Small intestine (tissue), 7 donors: ENCODE results near the gene MPZL1. TPM values are rescaled to one million over a fixed set of nuclear protein-coding genes. Genes with fewer than 3 reads are reported as not detected.

Experiments used
- DNase-seq, 2 donors: peaks; one replicate each; pipeline versions ENCODE4 v3.0.0 to v3.0.0-alpha.2; 2013
- FAIRE-seq: peaks from 2 replicates; lab custom pipeline; 2012; peaks lifted over from hg19 to GRCh38; lab: Jason Lieb, UNC
- H3K27ac ChIP-seq, 3 donors: one replicate each; pipeline ENCODE4 v1.5.1; 2013; ENCODE audit warnings: low read length in 2 of 3, mild to moderate bottlenecking in 2 of 3, control low read depth in 1 of 3, inconsistent platforms in 1 of 3, low read depth in 1 of 3, moderate library complexity in 1 of 3
- H3K27me3 ChIP-seq, 3 donors: one replicate each; pipeline ENCODE4 v1.6.1; 2013; ENCODE audit warnings: low read length in 3 of 3, inconsistent platforms in 1 of 3; ENCODE audit not compliant: control insufficient read depth in 3 of 3, insufficient read depth in 3 of 3
- H3K36me3 ChIP-seq, 3 donors: one replicate each; pipeline ENCODE4 v1.6.1; 2013; ENCODE audit warnings: low read length in 3 of 3, inconsistent platforms in 1 of 3, low read depth in 1 of 3, mild to moderate bottlenecking in 1 of 3, moderate library complexity in 1 of 3; ENCODE audit not compliant: control insufficient read depth in 3 of 3, insufficient read depth in 2 of 3
- H3K4me1 ChIP-seq, 3 donors: one replicate each; pipeline ENCODE4 v1.6.1; 2013; ENCODE audit warnings: low read length in 2 of 3, inconsistent platforms in 1 of 3, low read depth in 1 of 3, mild to moderate bottlenecking in 1 of 3, moderate library complexity in 1 of 3; ENCODE audit not compliant: control insufficient read depth in 3 of 3, insufficient read depth in 2 of 3
- H3K4me3 ChIP-seq, 3 donors: one replicate each; pipeline ENCODE4 v1.5.1; 2013; ENCODE audit warnings: low read length in 3 of 3, control low read depth in 1 of 3, inconsistent platforms in 1 of 3, low read depth in 1 of 3, mild to moderate bottlenecking in 1 of 3, moderate library complexity in 1 of 3
- H3K9me3 ChIP-seq, 2 donors: one replicate each; pipeline ENCODE4 v1.6.1; 2013; ENCODE audit warnings: low read depth in 1 of 2, low read length in 1 of 2; ENCODE audit not compliant: control insufficient read depth in 2 of 2, insufficient read depth in 1 of 2
- WGBS, 3 donors: extraction: QIAGEN DNeasy Blood & Tissue Kit; methylation state at CpG; one replicate each; pipeline ENCODE4 v1.1.7; 2013; 5-methylcytosine and 5-hydroxymethylcytosine counted together
- polyA plus RNA-seq, 4 donors: library from polyadenylated mRNA; stranded (reverse) in 3 of 4; unstranded in 1 of 4; fragments of 200-250 nt in 3 of 4; fragments of 120-200 nt in 1 of 4; gene quantifications; one replicate each; pipeline versions ENCODE4 v1.2.1 to v1.2.3, GENCODE V29; 2013
- donor health status: healthy with polysubstance abuse.
- donor health status: control.
- donor health status: control.
- donor health status: Bipolar disorder and iron deficiency.
- donor health status: healthy.

Gene MPZL1
- polyA plus RNA-seq, 4 donors, result 8.1 to 107 (median 31.4) TPM

- DNase-seq, result no peak
- H3K4me1 ChIP-seq, result no peaks in the 10 kb centered on the region
- no peaks in the 10 kb centered on the region for H3K9me3 ChIP-seq
- no peaks in the 10 kb centered on the region for H3K36me3 ChIP-seq
- no peak overlapping the region for H3K4me3 ChIP-seq
- no peak overlapping the region for H3K27ac ChIP-seq
- FAIRE-seq, result no peak
- no peaks in the 10 kb centered on the region for H3K27me3 ChIP-seq
- 41 to 90% (median 64%) methylated on average over 2 of the region's 2 CpGs for WGBS, 3 donors
These were observed 115.5 kb downstream of the MPZL1 start for GRCh38 chr1:167837326-167837725.

- H3K27me3 ChIP-seq, result no peaks in the 10 kb centered on the region
- H3K4me1 ChIP-seq, result no peaks in the 10 kb centered on the region
- WGBS, 3 donors, result 86 to 96% (median 90%) methylated on average over 2 of the region's 2 CpGs
- no peak for DNase-seq
- no peak overlapping the region for H3K27ac ChIP-seq
- H3K4me3 ChIP-seq, result no peak overlapping the region
- FAIRE-seq, result no peak
- H3K9me3 ChIP-seq, result no peaks in the 10 kb centered on the region
- H3K36me3 ChIP-seq, result no peaks in the 10 kb centered on the region
These were observed 117.2 kb downstream of the MPZL1 start for GRCh38 chr1:167839009-167839408.

Other genes with a start within 250 kb of the MPZL1 start
- 1 to 10 TPM in 3 of 4 donors, under 1 TPM in 1; 0.45 to 5.0 (median 3.2) TPM for gene CD247, start 203.5 kb upstream of the MPZL1 start, polyA plus RNA-seq
- gene CREG1, start 168.2 kb upstream of the MPZL1 start, polyA plus RNA-seq, result 100 to 1,000 TPM in 1 of 4 donors, 10 to 100 TPM in 3; 27.3 to 218 (median 59.3) TPM
- 10 to 100 TPM in 1 of 4 donors, 1 to 10 TPM in 3; 2.0 to 14.1 (median 8.0) TPM for gene RCSD1, start 91.8 kb upstream of the MPZL1 start, polyA plus RNA-seq
- 1 to 10 TPM in 1 of 4 donors, under 1 TPM in 2, not detected in 1; 0.15 to 1.1 (median 0.40) TPM for gene ADCY10, start 192.2 kb downstream of the MPZL1 start, polyA plus RNA-seq
- 10 to 100 TPM; 28.9 to 63.2 (median 35.6) TPM for gene DCAF6, start 214.7 kb downstream of the MPZL1 start, polyA plus RNA-seq
- 100 to 1,000 TPM; 140 to 208 (median 170) TPM for gene MPC2, start 215.1 kb downstream of the MPZL1 start, polyA plus RNA-seq